ENCODE measurements around the gene ZNF697. TPM values are rescaled to one million over a fixed set of nuclear protein-coding genes. Genes with fewer than 3 reads are reported as not detected.
A peak's percentile ranks its signal among the peaks of the same experiment; 100 is the strongest.
"Not testable (repeated sequence)": the region's sequence is repeated elsewhere in the genome, so short reads cannot be mapped to it uniquely, and the experiment has no call there.

Gene ZNF697
- 14.6 and 15.5 TPM in 2 replicates for polyA plus RNA-seq (2013)

DNA sequence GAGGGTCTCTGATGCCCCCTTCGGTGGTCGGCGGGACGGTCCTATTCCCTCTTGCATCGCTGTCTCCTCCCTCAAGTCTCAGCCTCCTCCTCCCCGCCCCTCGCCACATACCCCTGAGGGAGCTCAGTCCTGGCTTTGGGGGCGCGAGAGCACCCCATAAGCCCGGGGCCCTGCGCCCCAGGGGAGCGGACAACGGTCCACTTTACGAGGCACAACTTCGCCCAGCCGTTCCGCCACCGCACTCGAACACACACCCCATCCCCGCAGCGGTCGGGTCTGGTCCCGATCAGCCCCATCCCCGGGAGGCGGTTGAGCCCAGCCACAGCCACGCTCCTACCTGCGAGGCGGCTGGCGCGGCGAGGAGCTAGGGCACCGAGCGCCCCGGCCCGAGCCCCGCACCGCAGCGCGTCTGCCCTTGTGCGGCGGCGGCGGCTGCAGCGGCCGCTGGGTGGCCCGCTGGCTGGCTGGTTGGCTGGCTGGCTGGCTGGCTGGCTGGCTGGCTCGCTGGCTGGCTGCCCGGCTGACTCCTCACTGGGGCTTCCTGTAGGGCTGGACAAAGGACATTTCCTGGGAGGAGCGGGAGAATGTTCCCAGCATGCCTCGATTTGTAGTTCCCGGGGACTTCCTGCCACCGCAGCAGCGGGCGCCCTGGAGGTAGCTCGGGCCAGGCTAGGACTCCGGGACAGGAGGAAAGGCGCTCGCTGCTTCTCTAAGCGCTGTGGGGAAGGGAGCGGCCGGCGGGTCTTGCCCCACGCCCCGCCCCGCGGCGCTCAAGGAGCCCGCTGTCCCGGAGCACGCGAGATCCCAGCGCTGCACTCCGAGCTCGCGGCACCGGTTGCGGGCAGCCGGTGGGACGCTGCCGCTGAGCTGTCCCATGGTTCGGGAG lies at the start of gene ZNF697:
ZNF697 (minus strand) TSS at position 533 of the 886 bp plus-strand sequence. CDS start 22,166 bp downstream, outside the sequence.
- peak within 1 kb of the TSS; percentile 99 for H3K4me3 ChIP-seq (ENCODE audit: low read depth, low read length)
- peaks cover 0 to 25% of the 10 kb centered on the region in 2 experiments for H3K4me1 ChIP-seq (ENCODE audit: control insufficient read depth in 1 of 2, insufficient read depth in 2 of 2, low read length in 2 of 2)
- H2BK5ac ChIP-seq (ENCODE audit: low read depth, low read length, poor library complexity): peak within 1 kb of the TSS; percentile 79
- peaks cover 17% of the 10 kb centered on the region for H3K79me2 ChIP-seq (ENCODE audit: control insufficient read depth, insufficient read depth, low read length, poor library complexity)
- H3K4me2 ChIP-seq (ENCODE audit: low read length): peak within 1 kb of the TSS; percentile 66
- no peaks in the 10 kb centered on the region for H3K36me3 ChIP-seq (ENCODE audit: control insufficient read depth in 1 of 2, insufficient read depth in 2 of 2, low read length in 2 of 2)
- peak within 1 kb of the TSS; percentile 99 for H3K9ac ChIP-seq (ENCODE audit: low read length)
- peak within 1 kb of the TSS; percentile 83 for H3K18ac ChIP-seq (ENCODE audit: low read length)
- WGBS (ENCODE audit: extremely low coverage, insufficient coverage, insufficient read length): no CpG with 5 or more reads among the region's 81 CpGs
- peak within 1 kb of the TSS; percentile 95 for H3K27ac ChIP-seq (ENCODE audit: low read depth, low read length)
- peak within 1 kb of the TSS; percentile 78 for H4K91ac ChIP-seq (ENCODE audit: low read depth, low read length)
- H3K23ac ChIP-seq (ENCODE audit: low read length): peak within 1 kb of the TSS; percentile 46
- H3K14ac ChIP-seq (ENCODE audit: low read length): peak within 1 kb of the TSS; percentile 85
- H3K79me1 ChIP-seq (ENCODE audit: low read length): peaks cover 24% of the 10 kb centered on the region
- peak within 1 kb of the TSS; percentile 47 for H2AK5ac ChIP-seq (ENCODE audit: low read length)
- H3K4ac ChIP-seq (ENCODE audit: low read depth, low read length): peak within 1 kb of the TSS; percentile 44
- peak within 1 kb of the TSS; percentile 83 for H4K12ac ChIP-seq (ENCODE audit: low read depth, low read length)
- H2BK120ac ChIP-seq (ENCODE audit: insufficient read depth, low read length, poor library complexity): peak within 1 kb of the TSS; percentile 78
- peak within 1 kb of the TSS; percentile 86 for H4K8ac ChIP-seq (ENCODE audit: low read depth, low read length)
- no peaks in the 10 kb centered on the region for H3K27me3 ChIP-seq (ENCODE audit: insufficient read depth, low read length)
- peak within 1 kb of the TSS; percentile 37 for H2BK12ac ChIP-seq (ENCODE audit: low read length)
- H3K9me3 ChIP-seq (ENCODE audit: insufficient read depth, low read depth, low read length): no peaks in the 10 kb centered on the region
- peak within 1 kb of the TSS; percentile 67 for H2AFZ ChIP-seq (ENCODE audit: insufficient read depth, low read length, poor library complexity)
- peak; percentile 97 to 98 for DNase-seq

DNA sequence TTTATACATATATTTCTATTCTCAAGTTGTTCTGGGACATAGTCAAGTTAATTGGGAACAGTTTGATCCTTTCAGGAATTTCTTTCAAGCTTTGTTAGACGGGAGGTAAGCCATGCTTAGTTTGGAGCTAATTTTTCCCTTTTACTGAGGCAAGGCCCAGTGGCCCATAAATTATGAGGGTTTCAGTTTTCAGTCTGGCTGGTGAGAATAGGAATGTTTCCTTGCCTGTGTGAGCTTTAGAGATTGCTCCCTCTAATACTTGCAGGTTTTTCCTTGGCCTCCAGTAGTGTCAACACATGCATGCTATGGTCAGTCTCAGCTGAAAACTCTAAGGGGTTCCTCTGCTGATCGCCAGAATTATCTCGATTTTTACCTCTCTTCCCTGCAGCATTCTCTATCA lies 49.5 kb upstream of the ZNF697 start:
- Histone ChIP-seq H2BK5ac (ENCODE audit: low read depth, low read length, poor library complexity) (peak overlapping the region; percentile 63), H3K18ac (ENCODE audit: low read length) (no peak overlapping the region), H3K36me3 (ENCODE audit: control insufficient read depth in 1 of 2, insufficient read depth in 2 of 2, low read length in 2 of 2) (peaks cover 2 to 5% of the 10 kb centered on the region in 2 experiments), H3K4me1 (ENCODE audit: control insufficient read depth in 1 of 2, insufficient read depth in 2 of 2, low read length in 2 of 2) (peaks cover 9 to 11% of the 10 kb centered on the region in 2 experiments), H2BK120ac (ENCODE audit: insufficient read depth, low read length, poor library complexity) (peak overlapping the region; percentile 80), H2AK5ac (ENCODE audit: low read length) (no peak overlapping the region), H3K4me2 (ENCODE audit: low read length) (no peak overlapping the region), H3K27me3 (ENCODE audit: insufficient read depth, low read length) (no peaks in the 10 kb centered on the region), H3K27ac (ENCODE audit: low read depth, low read length) (peak overlapping the region; percentile 81), H2BK12ac (ENCODE audit: low read length) (peak overlapping the region; percentile 64), H4K91ac (ENCODE audit: low read depth, low read length) (peak overlapping the region; percentile 62), H3K9ac (ENCODE audit: low read length) (no peak overlapping the region), H3K23ac (ENCODE audit: low read length) (no peak overlapping the region), H3K79me1 (ENCODE audit: low read length) (peaks cover 10% of the 10 kb centered on the region), H2AFZ (ENCODE audit: insufficient read depth, low read length, poor library complexity) (no peak overlapping the region), H4K8ac (ENCODE audit: low read depth, low read length) (peak overlapping the region; percentile 28), H3K14ac (ENCODE audit: low read length) (no peak overlapping the region), H4K12ac (ENCODE audit: low read depth, low read length) (no peak overlapping the region), H3K4me3 (ENCODE audit: low read depth, low read length) (no peak overlapping the region), H3K79me2 (ENCODE audit: control insufficient read depth, insufficient read depth, low read length, poor library complexity) (peaks cover 2% of the 10 kb centered on the region), H3K4ac (ENCODE audit: low read depth, low read length) (no peak overlapping the region), H3K9me3 (ENCODE audit: insufficient read depth, low read depth, low read length) (peaks cover 8% of the 10 kb centered on the region)
- WGBS (ENCODE audit: extremely low coverage, insufficient coverage, insufficient read length): no CpG with 5 or more reads among the region's 3 CpGs
- DNase-seq: no peak

DNA sequence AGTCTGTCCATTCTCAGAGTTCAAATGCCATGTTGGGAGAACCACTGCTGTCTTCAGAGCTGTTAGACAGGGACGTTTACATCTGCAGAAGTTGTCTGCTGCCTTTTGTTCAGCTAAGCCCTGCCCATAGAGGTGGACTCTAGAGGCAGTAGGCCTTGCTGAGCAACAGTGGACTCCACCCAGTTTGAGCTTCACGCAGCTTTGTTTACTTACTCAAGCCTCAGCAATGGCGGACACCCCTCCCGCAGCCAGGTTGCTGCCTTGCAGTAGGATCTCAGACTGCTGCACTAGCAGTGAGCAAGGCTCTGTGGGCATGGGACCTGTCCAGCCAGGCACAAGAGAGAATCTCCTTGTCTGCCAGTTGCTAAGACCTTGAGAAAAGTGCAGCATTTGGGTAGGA lies 48.8 kb upstream of the ZNF697 start:
- H3K4me1 ChIP-seq (ENCODE audit: control insufficient read depth in 1 of 2, insufficient read depth in 2 of 2, low read length in 2 of 2): peaks cover 9 to 11% of the 10 kb centered on the region in 2 experiments
- H3K9ac ChIP-seq (ENCODE audit: low read length); H3K4me2 ChIP-seq (ENCODE audit: low read length); H4K12ac ChIP-seq (ENCODE audit: low read depth, low read length); H3K36me3 ChIP-seq (ENCODE audit: control insufficient read depth in 1 of 2, insufficient read depth in 2 of 2, low read length in 2 of 2); H3K79me2 ChIP-seq (ENCODE audit: control insufficient read depth, insufficient read depth, low read length, poor library complexity); H3K4me3 ChIP-seq (ENCODE audit: low read depth, low read length); H3K27me3 ChIP-seq (ENCODE audit: insufficient read depth, low read length); H3K9me3 ChIP-seq (ENCODE audit: insufficient read depth, low read depth, low read length); H3K23ac ChIP-seq (ENCODE audit: low read length): not testable (repeated sequence)
- H2BK5ac ChIP-seq (ENCODE audit: low read depth, low read length, poor library complexity): peak overlapping the region; percentile 87
- H3K27ac ChIP-seq (ENCODE audit: low read depth, low read length): peak overlapping the region; percentile 48
- peak in 1 of 2 donors; percentile 23 for DNase-seq
- peak overlapping the region; percentile 3 for H2AK5ac ChIP-seq (ENCODE audit: low read length)
- H2BK120ac ChIP-seq (ENCODE audit: insufficient read depth, low read length, poor library complexity): peak overlapping the region; percentile 85
- H4K8ac ChIP-seq (ENCODE audit: low read depth, low read length): peak overlapping the region; percentile 74
- H3K18ac ChIP-seq (ENCODE audit: low read length): peak overlapping the region; percentile 75
- H3K14ac ChIP-seq (ENCODE audit: low read length): peak overlapping the region; percentile 68
- H3K79me1 ChIP-seq (ENCODE audit: low read length): peaks cover 10% of the 10 kb centered on the region
- WGBS (ENCODE audit: extremely low coverage, insufficient coverage, insufficient read length): no CpG with 5 or more reads among the region's 4 CpGs
- peak overlapping the region; percentile 17 for H2AFZ ChIP-seq (ENCODE audit: insufficient read depth, low read length, poor library complexity)
- H3K4ac ChIP-seq (ENCODE audit: low read depth, low read length): peak overlapping the region; percentile 3
- peak overlapping the region; percentile 88 for H4K91ac ChIP-seq (ENCODE audit: low read depth, low read length)
- H2BK12ac ChIP-seq (ENCODE audit: low read length): peak overlapping the region; percentile 42

DNA sequence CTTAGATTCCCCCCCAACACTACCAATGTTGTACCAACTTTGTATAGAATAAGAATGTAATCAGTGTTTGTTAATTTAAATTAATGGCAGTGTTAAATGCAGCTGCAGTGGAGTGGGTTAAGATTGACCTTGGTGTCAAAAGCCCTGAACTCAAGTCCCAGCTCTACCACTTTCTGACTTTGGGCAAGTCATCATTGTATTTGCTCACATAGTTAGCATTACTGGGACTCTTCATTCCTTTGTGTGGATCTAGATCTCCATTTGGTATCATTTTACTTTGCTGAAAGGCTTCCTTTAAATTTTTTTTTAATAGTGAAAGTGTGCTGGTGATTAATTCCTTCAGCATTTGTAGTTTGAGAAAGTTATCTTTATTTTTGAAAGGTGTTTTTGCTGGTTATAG lies 41.4 kb upstream of the ZNF697 start:
- H3K4me1 ChIP-seq (ENCODE audit: control insufficient read depth in 1 of 2, insufficient read depth in 2 of 2, low read length in 2 of 2): peaks cover 0 to 3% of the 10 kb centered on the region in 2 experiments
- no peak overlapping the region for H2BK12ac ChIP-seq (ENCODE audit: low read length)
- H3K14ac ChIP-seq (ENCODE audit: low read length): no peak overlapping the region
- H4K8ac ChIP-seq (ENCODE audit: low read depth, low read length): no peak overlapping the region
- H3K18ac ChIP-seq (ENCODE audit: low read length): no peak overlapping the region
- H4K12ac ChIP-seq (ENCODE audit: low read depth, low read length): no peak overlapping the region
- no peak overlapping the region for H3K4me3 ChIP-seq (ENCODE audit: low read depth, low read length)
- H3K9me3 ChIP-seq (ENCODE audit: insufficient read depth, low read depth, low read length): no peaks in the 10 kb centered on the region
- H2BK120ac ChIP-seq (ENCODE audit: insufficient read depth, low read length, poor library complexity): no peak overlapping the region
- no peak overlapping the region for H3K4me2 ChIP-seq (ENCODE audit: low read length)
- H4K91ac ChIP-seq (ENCODE audit: low read depth, low read length): no peak overlapping the region
- no peak overlapping the region for H2AK5ac ChIP-seq (ENCODE audit: low read length)
- H3K23ac ChIP-seq (ENCODE audit: low read length): no peak overlapping the region
- no peak overlapping the region for H2BK5ac ChIP-seq (ENCODE audit: low read depth, low read length, poor library complexity)
- no peak overlapping the region for H2AFZ ChIP-seq (ENCODE audit: insufficient read depth, low read length, poor library complexity)
- no peak overlapping the region for H3K27ac ChIP-seq (ENCODE audit: low read depth, low read length)
- H3K4ac ChIP-seq (ENCODE audit: low read depth, low read length): no peak overlapping the region
- DNase-seq: peak in 1 of 2 donors; percentile 54
- H3K79me1 ChIP-seq (ENCODE audit: low read length): no peaks in the 10 kb centered on the region
- no peak overlapping the region for H3K9ac ChIP-seq (ENCODE audit: low read length)
- H3K36me3 ChIP-seq (ENCODE audit: control insufficient read depth in 1 of 2, insufficient read depth in 2 of 2, low read length in 2 of 2): no peaks in the 10 kb centered on the region
- no peaks in the 10 kb centered on the region for H3K79me2 ChIP-seq (ENCODE audit: control insufficient read depth, insufficient read depth, low read length, poor library complexity)
- no peaks in the 10 kb centered on the region for H3K27me3 ChIP-seq (ENCODE audit: insufficient read depth, low read length)
